ENCODE data around the gene SENP5. TPM values are rescaled to one million over a fixed set of nuclear protein-coding genes. Genes with fewer than 3 reads are reported as not detected.
"Not testable (repeated sequence)": the region's sequence is repeated elsewhere in the genome, so short reads cannot be mapped to it uniquely, and the experiment has no call there.

SENP5 gene
- polyA plus RNA-seq, 3 donors: 6.7 to 10.4 (median 8.4) TPM

DNA sequence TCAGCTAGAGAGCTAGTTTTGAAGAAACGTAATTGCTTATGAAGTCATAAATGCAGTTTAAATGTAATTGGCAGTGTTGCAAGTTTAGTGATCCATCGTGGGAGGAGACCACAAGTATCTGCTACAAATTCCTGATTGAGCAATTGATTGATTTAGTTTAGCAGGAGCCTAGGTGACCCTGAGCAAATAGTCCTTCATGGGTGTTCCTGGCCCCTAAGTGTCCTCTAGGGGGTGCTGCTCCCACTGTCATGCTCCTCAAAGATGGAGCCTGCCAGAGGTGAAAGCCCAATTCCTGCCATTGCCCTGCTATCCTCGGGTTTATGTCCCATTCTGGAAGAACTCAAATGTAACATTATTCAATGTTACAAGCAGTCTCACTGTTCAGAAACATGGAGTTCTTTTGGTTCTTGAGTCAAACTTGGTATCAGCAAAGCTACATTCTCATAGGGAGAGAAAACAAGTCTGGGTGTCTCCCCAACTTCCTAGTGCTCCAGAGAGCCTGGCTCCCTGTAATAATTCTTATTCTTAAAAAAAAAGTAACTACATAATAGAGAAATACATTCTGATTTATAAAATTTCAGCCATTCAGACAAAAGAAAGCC is 29.8 kb upstream of the SENP5 start:
- no peak overlapping the region for H3K4me3 Mint-ChIP-seq
- Histone ChIP-seq H3K9ac (ENCODE audit: insufficient read depth, low read length, poor library complexity, severe bottlenecking) (no peak overlapping the region), H3K4me2 (replicated peaks; ENCODE audit: extremely low read depth, low read length, poor library complexity, severe bottlenecking) (no peak overlapping the region), H3K27ac (ENCODE audit: low read depth in 1 of 2, low read length in 2 of 2) (no peak overlapping the region), H3K4me3 (replicated peaks in 1 of 3; ENCODE audit: low read depth in 2 of 3, low read length in 3 of 3) (no peak overlapping the region), H3K4me1 (ENCODE audit: control insufficient read depth in 1 of 2, insufficient read depth in 2 of 2, low read length in 2 of 2) (no peaks in the 10 kb centered on the region), H3K36me3 (replicated peaks in 1 of 2; ENCODE audit: control insufficient read depth in 1 of 2, insufficient read depth in 2 of 2, low read length in 2 of 2) (peaks cover under 1 to 2% of the 10 kb centered on the region in 2 donors), H3K79me2 (ENCODE audit: insufficient read depth, low read length) (no peaks in the 10 kb centered on the region), H4K20me1 (ENCODE audit: insufficient read depth, low read length) (no peaks in the 10 kb centered on the region), H3K27me3 (ENCODE audit: control insufficient read depth in 2 of 2, insufficient read depth in 2 of 2, low read length in 2 of 2) (no peaks in the 10 kb centered on the region), H3K9me3 (replicated peaks in 1 of 2; ENCODE audit: control insufficient read depth in 1 of 2, insufficient read depth in 1 of 2, low read length in 2 of 2) (no peaks in the 10 kb centered on the region), H2AFZ (ENCODE audit: insufficient read depth, low read depth, low read length, poor library complexity, severe bottlenecking) (no peak overlapping the region)
- WGBS (ENCODE audit: insufficient coverage): 39% methylated on average over 3 of the region's 3 CpGs
- H3K36me3 Mint-ChIP-seq: peaks cover 2 to 4% of the 10 kb centered on the region in 2 donors
- TF ChIP-seq CTCF (IDR thresholded peaks at IDR 0.05): peak; percentile 92
- no peak overlapping the region for H3K27ac Mint-ChIP-seq
- H3K4me1 Mint-ChIP-seq: peaks cover 2% of the 10 kb centered on the region
- H3K9me3 Mint-ChIP-seq: no peaks in the 10 kb centered on the region
- DNase-seq: peak; percentile 58 to 75 (median 68)
- no peaks in the 10 kb centered on the region for H3K27me3 Mint-ChIP-seq (ENCODE audit: low read depth in 3 of 3)
- intact Hi-C loops (cut with micrococcal nuclease): loop anchor here (2.0 kb wide), 2 partner anchors 131 to 133 kb away; partner anchors contain the start of gene PIGZ (in 1 of the 2)

DNA sequence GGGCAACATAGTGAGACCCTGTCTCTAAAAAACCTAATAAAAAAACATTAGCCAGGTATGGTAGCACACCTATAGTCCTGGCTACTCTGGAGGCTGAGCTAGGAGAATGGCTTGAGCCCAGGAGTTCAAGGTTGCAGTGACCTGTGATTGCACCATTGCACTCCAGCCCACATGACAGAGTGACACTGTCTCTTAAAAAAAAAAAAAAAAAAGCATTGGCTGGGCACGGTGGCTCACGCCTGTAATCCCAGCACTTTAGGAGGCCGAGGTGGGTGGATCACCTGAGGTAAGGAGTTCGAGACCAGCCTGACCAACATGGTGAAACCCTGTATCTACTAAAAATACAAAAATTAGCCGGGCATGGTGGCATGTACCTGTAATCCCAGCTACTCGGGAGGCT is 28.4 kb upstream of the SENP5 start:
- H3K4me3 ChIP-seq (replicated peaks in 1 of 3; ENCODE audit: low read depth in 2 of 3, low read length in 3 of 3); H3K9me3 ChIP-seq (replicated peaks in 1 of 2; ENCODE audit: control insufficient read depth in 1 of 2, insufficient read depth in 1 of 2, low read length in 2 of 2); H3K79me2 ChIP-seq (ENCODE audit: insufficient read depth, low read length); DNase-seq; H3K9me3 Mint-ChIP-seq; H3K36me3 Mint-ChIP-seq; H4K20me1 ChIP-seq (ENCODE audit: insufficient read depth, low read length); H3K4me3 Mint-ChIP-seq; H3K9ac ChIP-seq (ENCODE audit: insufficient read depth, low read length, poor library complexity, severe bottlenecking); H3K27me3 ChIP-seq (ENCODE audit: control insufficient read depth in 2 of 2, insufficient read depth in 2 of 2, low read length in 2 of 2); H3K27ac Mint-ChIP-seq; H3K4me1 ChIP-seq (ENCODE audit: control insufficient read depth in 1 of 2, insufficient read depth in 2 of 2, low read length in 2 of 2); H3K27ac ChIP-seq (ENCODE audit: low read depth in 1 of 2, low read length in 2 of 2); H2AFZ ChIP-seq (ENCODE audit: insufficient read depth, low read depth, low read length, poor library complexity, severe bottlenecking); H3K4me2 ChIP-seq (replicated peaks; ENCODE audit: extremely low read depth, low read length, poor library complexity, severe bottlenecking); H3K27me3 Mint-ChIP-seq (ENCODE audit: low read depth in 3 of 3); H3K4me1 Mint-ChIP-seq; H3K36me3 ChIP-seq (replicated peaks in 1 of 2; ENCODE audit: control insufficient read depth in 1 of 2, insufficient read depth in 2 of 2, low read length in 2 of 2): not testable (repeated sequence)
- intact Hi-C loops (cut with micrococcal nuclease): loop anchor here (2.0 kb wide), 2 partner anchors 129 to 131 kb away; partner anchors contain the start of gene PIGZ (in 1 of the 2)
- WGBS (ENCODE audit: insufficient coverage): no CpG with 5 or more reads among the region's 6 CpGs

Data from CD14-positive monocyte (primary cell).